SH-SY5Y (cell line): ENCODE data around the gene LYPD6B.

Experiments used
- GATA2 ChIP-seq: IDR thresholded peaks from 2 replicates; pipeline ENCODE4 v1.6.1; 2011; ENCODE audit warnings: mild to moderate bottlenecking, low read depth, low read length
- GATA3 ChIP-seq: IDR thresholded peaks from 2 replicates; pipeline ENCODE4 v1.6.1; 2011; ENCODE audit warnings: low read depth, mild to moderate bottlenecking, low read length, moderate library complexity

Gene LYPD6B

DNA sequence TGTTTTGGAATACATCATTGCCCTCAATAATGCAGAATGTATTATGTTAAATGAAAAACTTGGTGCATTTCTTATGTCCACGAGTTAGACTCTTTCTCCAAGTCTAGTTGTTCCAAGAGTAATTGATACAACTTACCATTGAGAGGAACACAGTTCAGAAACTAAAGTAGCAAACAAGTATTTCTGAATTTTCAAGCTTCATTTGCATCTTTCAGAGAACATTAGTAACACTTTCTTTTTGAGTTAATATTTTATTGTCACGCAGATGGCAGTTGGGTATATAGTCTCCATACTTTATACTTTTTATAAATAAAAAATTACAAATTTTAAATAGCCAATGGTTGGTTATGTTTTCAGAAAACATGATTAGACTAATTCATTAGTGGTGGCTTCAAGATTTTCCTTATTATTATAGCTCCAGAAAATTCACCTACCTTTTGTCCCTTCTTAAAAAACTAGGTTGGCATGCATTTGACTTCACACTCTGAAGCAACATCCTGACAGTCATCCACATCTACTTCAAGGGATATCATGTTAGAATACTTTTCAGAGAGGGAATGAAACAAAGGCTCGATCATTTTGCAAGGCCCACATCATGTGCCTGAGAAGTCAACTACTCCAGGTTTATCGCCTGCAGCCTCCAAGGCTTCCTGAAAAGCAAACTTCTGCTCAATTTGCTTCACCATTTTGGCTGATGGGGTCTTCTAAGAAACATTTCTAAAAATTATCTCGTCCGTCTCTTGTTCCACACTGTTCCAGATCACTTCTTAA lies 29.9 kb downstream of the LYPD6B start:
- TF ChIP-seq GATA3 (no peak), GATA2 (no peak)

GRCh38 chr2:149068996-149069888 lies 30.7 kb downstream of the LYPD6B start:
- no peak for TF ChIP-seq GATA3
- TF ChIP-seq GATA2, result no peak

GRCh38 chr2:149070681-149071320 lies 32.3 kb downstream of the LYPD6B start:
- TF ChIP-seq GATA3, result no peak
- no peak for TF ChIP-seq GATA2

GRCh38 chr2:149075105-149075504 lies 36.6 kb downstream of the LYPD6B start:
- TF ChIP-seq GATA3 (no peak), GATA2 (no peak)

DNA sequence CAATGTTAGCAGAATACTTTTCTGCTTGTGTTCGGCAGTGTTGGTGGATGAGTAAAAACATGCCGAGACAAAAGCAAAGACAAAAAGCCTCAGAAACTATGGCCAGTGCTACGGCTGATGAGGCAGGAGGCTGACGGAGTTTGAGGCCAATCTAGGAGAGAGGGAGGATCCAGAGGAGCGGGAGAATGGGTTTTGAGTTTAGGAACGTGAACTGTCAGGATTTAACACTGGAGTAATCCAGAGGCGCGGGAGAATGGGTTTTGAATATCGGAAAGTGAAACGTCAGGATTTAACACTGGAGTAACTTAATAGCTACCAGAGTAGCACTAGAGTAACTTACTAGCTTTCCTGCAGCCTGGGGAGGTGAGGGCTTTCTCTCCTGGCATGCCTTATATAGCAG lies 37.4 kb downstream of the LYPD6B start:
- no peak for TF ChIP-seq GATA3

DNA sequence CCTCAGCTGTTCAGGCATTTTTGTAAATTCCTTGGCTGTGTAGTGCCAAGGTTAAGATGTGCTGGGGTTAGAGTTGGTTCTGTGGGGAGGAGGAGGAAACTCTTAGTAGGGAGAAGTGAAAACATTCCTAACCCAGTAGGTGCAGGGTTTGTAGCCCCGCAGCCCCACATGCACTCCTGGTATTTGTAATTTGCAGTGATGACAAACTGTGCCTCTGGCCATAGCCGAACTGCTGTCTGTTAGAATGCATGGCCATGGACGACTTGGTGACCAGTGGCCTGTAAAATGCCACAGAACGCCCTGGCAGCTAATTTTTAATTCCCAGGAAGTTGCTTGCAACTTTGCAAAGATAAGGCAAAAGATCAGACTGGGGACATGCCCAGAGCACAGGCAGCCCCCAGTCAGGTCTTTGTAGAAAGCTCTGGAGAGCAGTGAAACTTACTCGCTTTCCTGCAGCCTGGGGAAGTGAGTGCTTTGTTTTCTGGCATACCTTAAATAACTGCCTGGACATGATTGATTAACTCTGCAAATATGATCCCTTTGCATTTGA lies 38.4 kb downstream of the LYPD6B start:
- 0 out of 2 replicates have a peak, but pooled peaks have one; percentile 10 for TF ChIP-seq GATA2
- no peak for TF ChIP-seq GATA3

- TF ChIP-seq GATA2 (no peak), GATA3 (no peak)
Observed at GRCh38 chr2:149077861-149078260, 39.4 kb downstream of the LYPD6B start.

- TF ChIP-seq GATA3 (no peak), GATA2 (no peak)
Observed at GRCh38 chr2:149080099-149080498, 41.6 kb downstream of the LYPD6B start.

GRCh38 chr2:149080971-149081370 lies 42.5 kb downstream of the LYPD6B start:
- TF ChIP-seq GATA3 (no peak), GATA2 (no peak)

- TF ChIP-seq GATA2 (no peak), GATA3 (no peak)
Observed at GRCh38 chr2:149082079-149082478, 43.6 kb downstream of the LYPD6B start.

DNA sequence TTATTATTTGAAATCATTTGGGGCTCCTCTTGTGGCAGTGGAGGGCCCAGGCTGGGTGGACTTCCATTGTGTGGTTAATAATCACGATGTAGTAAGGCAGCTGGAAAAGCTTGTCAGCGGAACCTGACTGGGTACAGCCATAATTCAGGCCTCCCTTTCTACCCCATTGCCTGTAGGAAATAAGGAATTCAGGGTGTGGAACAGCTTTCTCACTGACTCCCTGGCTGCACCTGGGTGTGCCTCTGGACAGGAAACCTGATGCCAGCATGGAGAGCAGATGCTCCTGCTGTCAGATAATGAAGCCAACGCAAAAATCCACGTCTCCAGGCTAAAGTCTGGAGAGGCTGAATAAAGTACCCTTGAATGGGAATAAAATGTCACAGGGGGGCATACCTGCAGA lies 44.2 kb downstream of the LYPD6B start:
- TF ChIP-seq GATA3 (no peak), GATA2 (no peak)

GRCh38 chr2:149084924-149085795 lies 46.7 kb downstream of the LYPD6B start:
- TF ChIP-seq GATA2 (no peak), GATA3 (no peak)

GRCh38 chr2:149087751-149088150 lies 49.3 kb downstream of the LYPD6B start:
- no peak for TF ChIP-seq GATA2
- no peak for TF ChIP-seq GATA3
